Breast epithelium (tissue), 3 donors: ENCODE results near the gene PCP4.

Source experiments
- CTCF ChIP-seq, 3 donors: fragments of 450-650 bp; IDR thresholded peaks; one replicate each; pipeline ENCODE4 v1.5.1; 2016 to 2017; ENCODE audit warnings: antibody characterized with exemption in 3 of 3, mild to moderate bottlenecking in 3 of 3, moderate library complexity in 3 of 3
- POLR2A ChIP-seq: fragments of 450-650 bp; IDR thresholded peaks from one replicate; pipeline ENCODE4 v1.6.1; 2016; ENCODE audit warnings: antibody characterized with exemption, mild to moderate bottlenecking, moderate library complexity

- TF ChIP-seq POLR2A = no peak
- no peak for TF ChIP-seq CTCF (IDR thresholded peaks at IDR 0.05)
These were observed 29.3 kb upstream of the PCP4 start for GRCh38 chr21:39837861-39838359.
